ENCODE measurements around the gene SLC4A7.

- TF ChIP-seq CTCF (conservative IDR thresholded peaks at IDR 0.05) = no peak
- TF ChIP-seq ZFX (IDR thresholded peaks at IDR 0.05) = no peak
Observed at GRCh38 chr3:27532426-27533260, 48.5 kb upstream of the SLC4A7 start.

Data from C4-2B (cell line).